WI38 (cell line): ENCODE measurements around the gene STH.

Experiments
- H3K4me3 ChIP-seq: 2 replicates; pipeline ENCODE4 v1.5.1; 2011; ENCODE audit warnings: low read depth, mild to moderate bottlenecking, control low read depth, low read length
- CTCF ChIP-seq: IDR thresholded peaks from 2 replicates; pipeline ENCODE4 v1.5.1; 2012; ENCODE audit warnings: low read depth, mild to moderate bottlenecking, control low read depth, low read length

STH gene

GRCh38 chr17:45977506-45977824 lies 21.6 kb upstream of the STH start:
- no peak overlapping the region for H3K4me3 ChIP-seq
- no peak for TF ChIP-seq CTCF

GRCh38 chr17:45977976-45978626 lies 20.9 kb upstream of the STH start:
- no peak for TF ChIP-seq CTCF
- no peak overlapping the region for H3K4me3 ChIP-seq

- TF ChIP-seq CTCF: no peak
- H3K4me3 ChIP-seq: no peak overlapping the region
Measured at GRCh38 chr17:45979137-45979536, 19.9 kb upstream of the STH start.

GRCh38 chr17:45980855-45981254 lies 18.2 kb upstream of the STH start:
- TF ChIP-seq CTCF: no peak
- H3K4me3 ChIP-seq: no peak overlapping the region

- no peak for TF ChIP-seq CTCF
- H3K4me3 ChIP-seq: no peak overlapping the region
Measured at GRCh38 chr17:45981306-45981705, 17.7 kb upstream of the STH start.

- no peak for TF ChIP-seq CTCF
- no peak overlapping the region for H3K4me3 ChIP-seq
Measured at GRCh38 chr17:45982791-45983613, 16.0 kb upstream of the STH start.

- no peak overlapping the region for H3K4me3 ChIP-seq
- TF ChIP-seq CTCF: no peak
Measured at GRCh38 chr17:45983614-45984310, 15.3 kb upstream of the STH start.
